ENCODE data around the gene MAP7.

- TF ChIP-seq CTCF (IDR thresholded peaks at IDR 0.05) = no peak
- TF ChIP-seq EP300 (IDR thresholded peaks at IDR 0.05) = no peak
- no peak for TF ChIP-seq POLR2A (IDR thresholded peaks at IDR 0.05)
- TF ChIP-seq POLR2AphosphoS5 (IDR thresholded peaks at IDR 0.05) = no peak
Observed at GRCh38 chr6:136591617-136592016, 41.4 kb upstream of the MAP7 start.
